T-helper 1 cell (primary cell): Measurements from ENCODE around the gene PSMC3.
A peak's percentile ranks its signal among the peaks of the same experiment; 100 is the strongest.

Source experiments
- DNase-seq, 5 donors: peaks; one replicate each; pipeline ENCODE4 v3.0.0-alpha.2; 2012 to 2020
- total RNA-seq, 4 donors: gene quantifications; one replicate each; lab custom pipeline; 2026; lab: John Stamatoyannopoulos, UW

Gene PSMC3
- 37.0 to 45.2 (median 42.1) reads per million in 4 donors for total RNA-seq

- peak; percentile 94 to 97 (median 96) for DNase-seq
These were observed at the start of gene PSMC3 for GRCh38 chr11:47426062-47426956. PSMC3 (minus strand) TSS chr11:47426439; CDS start chr11:47426279, 160 bp downstream.

GRCh38 chr11:47470671-47471070 lies 44.4 kb upstream of the PSMC3 start:
- DNase-seq, result no peak

GRCh38 chr11:47469361-47470179 lies 43.3 kb upstream of the PSMC3 start:
- DNase-seq, result no peak

GRCh38 chr11:47468598-47469214 lies 42.5 kb upstream of the PSMC3 start:
- no peak for DNase-seq

GRCh38 chr11:47467357-47467756 lies 41.1 kb upstream of the PSMC3 start:
- no peak for DNase-seq

GRCh38 chr11:47466701-47467250 lies 40.5 kb upstream of the PSMC3 start:
- no peak for DNase-seq

GRCh38 chr11:47466201-47466600 lies 40.0 kb upstream of the PSMC3 start:
- no peak for DNase-seq

GRCh38 chr11:47464483-47464882 lies 38.2 kb upstream of the PSMC3 start:
- DNase-seq, result no peak

GRCh38 chr11:47461876-47462275 lies 35.6 kb upstream of the PSMC3 start:
- DNase-seq, result no peak

- DNase-seq, result no peak
These were observed 34.5 kb upstream of the PSMC3 start for GRCh38 chr11:47460571-47461235.

GRCh38 chr11:47454258-47454671 lies 28.0 kb upstream of the PSMC3 start:
- DNase-seq, result peak; percentile 35 to 74 (median 47)

- no peak for DNase-seq
These were observed 27.1 kb upstream of the PSMC3 start for GRCh38 chr11:47453365-47453764.

GRCh38 chr11:47451990-47452389 lies 25.8 kb upstream of the PSMC3 start:
- no peak for DNase-seq

GRCh38 chr11:47451436-47451835 lies 25.2 kb upstream of the PSMC3 start:
- no peak for DNase-seq

- DNase-seq, result no peak
These were observed 23.3 kb upstream of the PSMC3 start for GRCh38 chr11:47449541-47449940.

- no peak for DNase-seq
These were observed 22.6 kb upstream of the PSMC3 start, which contains the start of gene RAPSN for GRCh38 chr11:47448566-47449427. RAPSN (minus strand) TSS chr11:47449136; CDS start chr11:47448964, 172 bp downstream.

- no peak for DNase-seq
These were observed 21.7 kb upstream of the PSMC3 start for GRCh38 chr11:47447906-47448305.

GRCh38 chr11:47446833-47447232 lies 20.6 kb upstream of the PSMC3 start:
- no peak for DNase-seq

GRCh38 chr11:47445840-47446239 lies 19.6 kb upstream of the PSMC3 start:
- DNase-seq, result no peak

- no peak for DNase-seq
These were observed 17.6 kb upstream of the PSMC3 start for GRCh38 chr11:47443817-47444216.
